IMR-90 (cell line): ENCODE results near the gene DRC3.

Experiments used
- BHLHE40 ChIP-seq: fragments of 150-350 bp; IDR thresholded peaks from 2 replicates; pipeline ENCODE4 v1.6.1; 2016; ENCODE audit warnings: mild to moderate bottlenecking, low read depth, low read length
- CEBPB ChIP-seq: IDR thresholded peaks from 2 replicates; pipeline ENCODE4 v1.6.1; 2012; ENCODE audit warnings: low read depth, low read length, improper control_type of control experiment
- CTCF ChIP-seq: conservative IDR thresholded peaks from 2 replicates; pipeline ENCODE4 v1.5.1; 2012; ENCODE audit warnings: mild to moderate bottlenecking, low read depth, low read length, improper control_type of control experiment
- FOS ChIP-seq: fragments of 150-350 bp; IDR thresholded peaks from 2 replicates; pipeline ENCODE4 v1.6.1; 2016; ENCODE audit warnings: low read depth, low read length
- MAFK ChIP-seq: IDR thresholded peaks from 2 replicates; pipeline ENCODE4 v1.6.1; 2012; ENCODE audit warnings: low read depth, low read length, improper control_type of control experiment
- MAZ ChIP-seq: IDR thresholded peaks from 2 replicates; pipeline ENCODE4 v1.6.1; 2012; ENCODE audit warnings: low read depth, mild to moderate bottlenecking, low read length, improper control_type of control experiment, moderate library complexity, borderline replicate concordance
- POLR2A ChIP-seq: IDR thresholded peaks from 2 replicates; pipeline ENCODE4 v1.6.1; 2012; ENCODE audit warnings: mild to moderate bottlenecking, low read depth, low read length
- RAD21 ChIP-seq: IDR thresholded peaks from 2 replicates; pipeline ENCODE4 v1.6.1; 2012; ENCODE audit warnings: low read length, improper control_type of control experiment
- RFX5 ChIP-seq: IDR thresholded peaks from 2 replicates; pipeline ENCODE4 v1.8.0; 2012; ENCODE audit warnings: low read depth, mild to moderate bottlenecking, low read length, moderate library complexity
- USF2 ChIP-seq: fragments of 150-350 bp; IDR thresholded peaks from 2 replicates; pipeline ENCODE4 v1.6.1; 2017; ENCODE audit warnings: mild to moderate bottlenecking, antibody characterized with exemption, low read length, low read depth

GRCh38 chr17:18043491-18043890 is 70.8 kb downstream of the DRC3 start:
- TF ChIP-seq USF2: no peak
- TF ChIP-seq POLR2A: no peak
- no peak for TF ChIP-seq FOS
- peak; percentile 20; the same call in 1 of the 2 replicates for TF ChIP-seq RAD21
- TF ChIP-seq BHLHE40: no peak
- peak; percentile 26; the same call in 1 of the 2 replicates for TF ChIP-seq CTCF
- no peak for TF ChIP-seq MAZ
- no peak for TF ChIP-seq RFX5
- no peak for TF ChIP-seq MAFK
- no peak for TF ChIP-seq CEBPB
